Pons (tissue), 1 donor: ENCODE measurements around the gene NCAPG.
A peak's percentile ranks its signal among the peaks of the same experiment; 100 is the strongest.

Experiments
- DNase-seq: peaks from one replicate; pipeline ENCODE4 v3.0.0-alpha.2; 2016; ENCODE audit warnings: low spot score

Gene NCAPG

GRCh38 chr4:17810260-17811077, at the start of gene NCAPG, which contains the start of gene DCAF16:
TSS of gene NCAPG (plus strand) at chr4:17810979. CDS start at chr4:17811078, 99 bp downstream.
TSS of gene DCAF16 (minus strand) at chr4:17810757. CDS start at chr4:17804141, 6,616 bp downstream.
- DNase-seq: peak; percentile 100

- DNase-seq: no peak
Observed at GRCh38 chr4:17761062-17761461, 49.7 kb upstream of the NCAPG start.

- DNase-seq: peak; percentile 20
Observed at GRCh38 chr4:17762726-17763125, 48.1 kb upstream of the NCAPG start.

GRCh38 chr4:17763416-17763815, 47.4 kb upstream of the NCAPG start:
- DNase-seq: peak; percentile 50

GRCh38 chr4:17763931-17764330, 46.8 kb upstream of the NCAPG start:
- no peak for DNase-seq

GRCh38 chr4:17765514-17766286, 45.1 kb upstream of the NCAPG start:
- no peak for DNase-seq

GRCh38 chr4:17766826-17767458, 43.8 kb upstream of the NCAPG start:
- DNase-seq: no peak

GRCh38 chr4:17769406-17770174, 41.2 kb upstream of the NCAPG start:
- no peak for DNase-seq

GRCh38 chr4:17770845-17771244, 39.9 kb upstream of the NCAPG start:
- DNase-seq: no peak

GRCh38 chr4:17771284-17771908, 39.4 kb upstream of the NCAPG start:
- DNase-seq: no peak

GRCh38 chr4:17773135-17773698, 37.6 kb upstream of the NCAPG start:
- DNase-seq: no peak

GRCh38 chr4:17778431-17778830, 32.3 kb upstream of the NCAPG start:
- no peak for DNase-seq

GRCh38 chr4:17780501-17781299, 30.1 kb upstream of the NCAPG start:
- DNase-seq: peak; percentile 31

GRCh38 chr4:17781300-17782287, 29.2 kb upstream of the NCAPG start, which contains the start of gene FAM184B:
TSS of gene FAM184B (minus strand) at chr4:17781621. CDS start at chr4:17781299, 322 bp downstream.
- no peak for DNase-seq

GRCh38 chr4:17785858-17786257, 24.9 kb upstream of the NCAPG start:
- no peak for DNase-seq

- no peak for DNase-seq
Observed at GRCh38 chr4:17786567-17786966, 24.2 kb upstream of the NCAPG start.

- no peak for DNase-seq
Observed at GRCh38 chr4:17787315-17787714, 23.5 kb upstream of the NCAPG start.

- DNase-seq: no peak
Observed at GRCh38 chr4:17788956-17789355, 21.8 kb upstream of the NCAPG start.

- no peak for DNase-seq
Observed at GRCh38 chr4:17794730-17795129, 16.0 kb upstream of the NCAPG start.
